ENCODE data around the gene ACAP2.

The ACAP2 gene

DNA sequence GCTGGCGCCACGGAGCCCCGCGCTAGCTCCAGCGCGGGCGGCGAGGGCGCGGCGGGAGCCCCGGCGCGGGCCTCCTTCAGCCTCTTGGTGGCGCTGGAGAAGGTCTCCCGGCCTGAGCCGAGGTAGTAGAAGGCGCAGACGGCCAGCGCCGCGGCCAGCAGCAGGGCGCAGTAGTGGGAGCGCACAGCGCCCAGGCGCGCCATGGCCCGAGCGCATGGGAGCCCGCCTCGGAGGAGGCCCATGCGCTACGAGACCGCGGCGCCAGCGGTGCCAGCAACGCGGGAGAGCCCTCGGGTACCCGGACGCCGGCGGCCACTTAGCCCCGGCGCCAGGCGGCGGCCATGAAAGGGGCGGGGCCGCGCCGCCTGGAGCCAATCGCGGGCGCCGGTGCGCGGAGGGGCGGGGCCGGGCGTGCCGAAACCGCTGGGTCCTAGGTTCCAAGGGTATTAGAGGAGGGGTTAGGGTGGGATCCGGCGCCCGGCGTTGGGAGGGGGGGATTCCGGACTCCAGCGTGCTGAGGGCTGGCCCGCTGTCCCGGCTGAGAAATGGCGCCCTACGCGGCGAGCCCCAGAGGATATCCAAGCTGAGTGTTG is 171.9 kb downstream of the ACAP2 start, which contains the start of gene XXYLT1:
Gene XXYLT1, minus strand, starts transcription at position 343 of the 593 bp plus-strand sequence. Its CDS starts 101 bp downstream, at position 242.
- in situ Hi-C loops (cut with HindIII; ENCODE audit: low pct_ligation_motif_present, low pct_unique_long_range_greater_than_20kb, low sequenced_read_pairs) = no loop called here
- DNase-seq = peak; percentile 76

DNA sequence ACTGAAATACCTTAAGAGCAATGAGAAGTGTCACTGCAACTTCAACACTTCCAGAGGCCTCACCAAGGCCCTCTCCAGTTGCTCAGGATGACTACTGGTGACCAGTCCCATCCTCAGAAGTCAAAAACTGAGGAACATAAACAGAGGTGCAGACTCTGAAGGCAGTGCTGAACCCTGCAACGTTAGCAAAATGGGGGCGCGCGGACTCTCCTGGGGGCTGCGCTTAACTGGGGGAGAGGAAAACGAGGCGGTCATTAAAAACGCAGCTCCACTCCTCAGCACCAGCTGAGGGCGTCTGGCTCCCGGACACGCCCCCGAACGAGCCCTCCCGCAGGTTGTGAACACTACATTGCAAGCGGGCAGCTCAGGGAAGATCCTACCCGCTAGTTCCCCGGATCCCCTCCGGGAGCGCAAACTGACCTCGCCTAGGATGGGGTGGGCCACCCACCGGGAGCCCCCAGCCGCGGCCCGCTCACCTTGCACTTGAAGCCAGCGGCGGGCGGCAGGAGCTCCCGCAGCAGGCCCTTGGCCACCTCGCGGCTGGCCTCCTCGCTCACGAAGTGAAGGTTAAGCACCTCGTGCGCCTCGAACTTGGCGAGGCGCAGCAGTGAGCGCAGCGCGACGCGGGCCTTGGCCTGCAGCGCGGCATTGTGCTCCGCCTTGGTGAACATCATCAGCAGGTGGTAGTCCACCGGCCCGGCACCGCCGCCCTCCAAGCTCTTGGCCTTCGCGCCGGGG is 172.6 kb downstream of the ACAP2 start:
- in situ Hi-C loops (cut with HindIII; ENCODE audit: low pct_ligation_motif_present, low pct_unique_long_range_greater_than_20kb, low sequenced_read_pairs) = no loop called here
- peak; percentile 40 for DNase-seq

DNA sequence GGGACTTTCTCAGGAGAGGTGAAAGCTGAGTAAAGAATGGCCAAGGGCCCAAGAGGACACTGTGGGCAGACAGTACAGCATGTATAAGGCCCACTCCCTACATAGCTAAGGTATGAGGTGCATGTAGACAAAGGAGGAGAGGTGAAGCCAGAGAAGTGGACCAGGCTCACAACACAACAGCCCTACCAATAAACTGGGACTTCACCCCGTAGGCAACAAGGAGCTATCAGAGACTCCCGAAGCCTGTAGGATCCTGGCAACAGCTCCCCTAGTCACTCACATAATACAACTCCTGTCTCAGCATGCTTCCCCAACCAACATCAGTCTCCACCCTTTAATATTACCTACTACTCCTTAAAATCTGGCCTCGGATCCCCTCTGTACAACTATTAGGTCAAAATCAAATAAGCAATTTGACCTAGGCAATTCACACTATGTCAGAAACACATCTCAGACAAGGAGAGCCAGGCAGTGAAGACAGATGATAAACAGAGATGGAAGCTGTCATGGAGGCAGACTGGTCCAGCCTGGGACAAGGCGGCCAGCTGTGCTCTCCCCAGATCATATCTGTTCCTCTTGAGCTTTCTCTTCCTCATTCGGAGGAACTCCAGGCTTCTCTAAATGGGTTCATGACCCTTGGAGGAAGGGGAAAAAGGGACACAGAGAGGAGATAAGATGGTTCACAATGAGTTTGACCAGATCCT is 173.3 kb downstream of the ACAP2 start:
- in situ Hi-C loops (cut with HindIII; ENCODE audit: low pct_ligation_motif_present, low pct_unique_long_range_greater_than_20kb, low sequenced_read_pairs) = no loop called here
- DNase-seq = no peak

DNA sequence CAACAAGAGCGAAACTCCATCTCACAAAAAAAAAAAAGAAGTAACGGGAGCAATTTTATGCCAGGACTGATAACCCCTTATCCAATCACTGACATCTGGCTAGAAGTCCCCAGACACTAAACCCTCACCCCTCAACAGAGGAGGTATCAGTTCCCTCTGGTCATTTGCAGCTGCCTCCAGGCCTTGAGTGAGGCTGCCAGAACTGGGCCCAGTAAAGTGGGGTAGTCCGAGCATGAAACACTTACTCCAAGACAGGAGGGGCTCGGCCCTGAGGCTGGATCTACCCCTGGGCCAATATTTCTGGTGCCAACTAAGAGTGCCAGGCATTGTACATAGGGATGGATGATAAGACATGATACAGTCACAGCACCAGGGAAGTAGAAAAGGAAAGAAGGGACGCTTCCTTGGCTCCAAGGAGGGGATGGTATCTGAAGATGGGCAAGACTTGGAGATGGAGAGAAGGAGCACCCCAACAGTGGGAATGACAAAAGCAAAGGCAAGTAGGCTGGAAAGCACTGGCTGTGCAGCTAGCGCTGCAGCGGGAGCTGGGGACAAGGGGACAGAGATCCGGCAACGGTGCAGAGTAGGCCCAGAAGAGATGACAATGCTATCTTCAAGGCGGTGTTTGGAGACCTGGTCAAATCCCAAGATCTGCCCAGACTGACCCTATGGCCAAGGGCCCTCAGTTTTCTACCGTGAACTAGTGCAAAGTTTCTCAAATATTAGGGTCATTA is 174.1 kb downstream of the ACAP2 start:
- no peak for DNase-seq
- in situ Hi-C loops (cut with HindIII; ENCODE audit: low pct_ligation_motif_present, low pct_unique_long_range_greater_than_20kb, low sequenced_read_pairs) = no loop called here

DNA sequence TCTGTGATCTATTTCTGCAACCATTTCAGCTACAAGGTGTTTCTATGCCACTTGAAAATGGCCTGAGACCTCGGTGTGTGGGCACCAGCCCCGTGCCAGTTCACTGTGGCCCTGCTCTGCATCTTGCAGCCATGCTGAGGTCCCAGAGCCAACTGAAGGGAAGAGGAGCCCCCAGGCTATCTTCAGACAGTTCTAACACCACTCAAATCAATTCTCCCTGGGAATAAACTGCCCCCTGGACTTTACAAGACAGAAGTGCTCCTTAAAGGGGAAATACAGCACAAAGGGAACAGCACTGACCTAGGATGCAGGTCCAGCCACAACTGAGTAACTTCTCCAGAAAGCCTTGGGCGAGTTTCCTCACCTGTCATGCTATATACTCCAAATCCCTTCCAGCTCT is 175.7 kb downstream of the ACAP2 start:
- no peak for DNase-seq
- in situ Hi-C loops (cut with HindIII; ENCODE audit: low pct_ligation_motif_present, low pct_unique_long_range_greater_than_20kb, low sequenced_read_pairs) = no loop called here

DNA sequence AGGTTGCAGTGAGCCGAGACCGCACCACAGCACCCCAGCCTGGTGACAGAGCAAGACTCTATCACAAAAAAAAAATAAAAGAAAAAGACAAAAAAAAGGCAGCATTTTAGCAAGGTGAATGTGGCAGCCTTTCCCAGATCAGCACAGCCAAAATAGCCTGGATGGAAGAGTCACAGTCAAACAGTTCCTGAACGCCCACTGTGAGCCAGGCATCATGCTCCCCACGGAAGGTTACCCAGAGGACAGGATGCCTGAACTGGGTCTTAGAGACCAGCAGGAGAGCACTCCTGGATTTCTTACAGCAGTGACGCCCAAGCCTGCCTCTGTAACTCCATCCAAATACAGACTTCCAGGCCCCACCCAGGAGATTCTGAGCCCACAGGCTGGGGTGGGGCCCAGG is 176.4 kb downstream of the ACAP2 start:
- in situ Hi-C loops (cut with HindIII; ENCODE audit: low pct_ligation_motif_present, low pct_unique_long_range_greater_than_20kb, low sequenced_read_pairs) = no loop called here
- no peak for DNase-seq

DNA sequence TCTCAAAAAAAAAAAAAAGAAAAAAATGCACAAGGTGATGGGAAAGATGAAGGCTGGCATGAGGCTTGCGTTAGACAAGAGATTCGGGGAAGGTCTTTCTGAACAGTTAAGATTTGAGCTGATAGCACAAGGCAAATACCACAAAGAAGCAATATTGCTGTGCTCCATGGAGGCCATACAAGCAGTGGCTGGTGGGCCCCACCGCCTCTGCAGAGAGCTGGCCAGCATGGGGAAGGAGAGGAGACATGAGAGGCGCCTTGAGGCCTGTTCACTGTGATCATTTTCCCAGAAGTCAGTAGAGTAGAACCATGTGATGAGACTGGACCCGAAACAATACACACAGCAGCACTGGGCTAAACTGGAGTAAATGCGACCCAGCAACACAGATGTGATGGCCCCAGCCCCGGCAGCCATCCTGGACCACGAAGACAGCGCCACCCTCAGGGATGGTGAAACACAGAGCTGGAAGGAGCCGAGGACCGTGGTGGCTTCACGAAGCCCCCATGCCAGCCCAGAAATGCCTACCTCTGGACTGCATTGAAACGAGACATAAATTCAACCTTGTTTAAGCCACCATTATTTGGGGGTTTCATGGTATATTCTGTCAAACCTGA is 177.3 kb downstream of the ACAP2 start:
- in situ Hi-C loops (cut with HindIII; ENCODE audit: low pct_ligation_motif_present, low pct_unique_long_range_greater_than_20kb, low sequenced_read_pairs) = no loop called here
- DNase-seq = no peak

DNA sequence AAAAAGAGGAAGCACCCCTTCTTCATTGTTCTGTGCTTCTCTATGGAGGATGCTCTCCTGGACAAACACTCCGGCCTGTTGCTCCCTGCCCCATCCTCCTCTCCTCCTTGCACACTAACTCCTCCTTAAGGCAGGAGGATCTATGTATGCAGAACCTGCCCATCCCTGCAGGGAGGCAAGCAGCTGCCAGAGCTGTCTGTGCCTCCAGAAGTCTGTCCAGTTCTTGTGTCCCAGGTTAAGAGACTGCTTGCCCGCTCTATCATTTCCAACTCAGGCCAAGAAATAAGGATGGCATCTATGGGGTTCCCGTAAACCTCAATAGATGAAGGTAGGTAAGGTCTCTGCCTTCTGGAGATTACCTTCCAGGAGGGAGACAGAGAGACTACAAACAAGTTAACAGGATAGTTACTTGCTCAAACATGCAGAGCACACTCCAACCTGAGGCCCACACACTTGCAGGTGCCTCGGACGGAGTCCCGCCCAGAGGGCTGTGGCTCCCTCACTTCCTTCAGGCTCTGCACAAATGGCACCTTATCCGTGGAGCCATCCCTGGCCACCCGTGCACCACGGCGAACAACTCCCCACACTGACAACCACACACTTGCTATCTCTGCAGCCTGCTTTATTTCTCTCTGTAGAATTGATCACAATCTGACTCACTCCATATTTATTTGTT is 178.8 kb downstream of the ACAP2 start:
- DNase-seq = no peak
- in situ Hi-C loops (cut with HindIII; ENCODE audit: low pct_ligation_motif_present, low pct_unique_long_range_greater_than_20kb, low sequenced_read_pairs) = no loop called here

DNA sequence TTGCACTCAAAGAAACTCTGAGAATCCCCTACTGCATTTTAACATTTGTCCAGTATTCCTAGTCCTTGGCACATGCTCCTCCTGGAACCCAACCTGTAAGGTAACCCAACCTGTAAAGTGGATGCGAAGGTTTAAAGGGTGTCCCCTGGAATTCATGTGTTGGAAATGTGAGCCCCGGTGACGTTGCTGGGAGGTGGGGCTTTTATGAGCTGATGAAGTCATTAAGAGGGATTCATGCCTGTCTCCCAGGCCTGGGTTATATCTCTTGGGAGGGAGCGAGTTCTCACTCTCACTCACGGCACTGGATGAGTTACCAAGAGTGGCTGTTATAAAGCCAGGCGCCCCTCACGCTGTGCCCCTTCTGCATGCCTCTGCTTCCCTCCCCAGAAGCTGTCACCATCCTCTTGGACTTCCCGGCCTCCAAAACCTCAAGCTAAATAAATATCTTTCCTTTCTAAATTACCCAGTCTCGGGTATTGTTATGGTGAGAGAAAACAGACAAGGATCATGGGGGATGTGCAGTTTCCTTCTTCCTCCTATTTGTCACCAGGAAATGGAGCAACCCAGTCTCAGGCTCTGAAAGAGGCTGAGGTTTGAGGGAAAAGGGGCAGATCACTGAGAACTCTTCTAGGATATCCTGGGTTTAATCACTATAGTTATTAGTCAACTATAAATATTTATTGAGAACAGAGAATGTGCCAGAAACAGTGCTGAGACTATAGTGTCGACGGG is 179.5 kb downstream of the ACAP2 start:
- in situ Hi-C loops (cut with HindIII; ENCODE audit: low pct_ligation_motif_present, low pct_unique_long_range_greater_than_20kb, low sequenced_read_pairs) = no loop called here
- no peak for DNase-seq

DNA sequence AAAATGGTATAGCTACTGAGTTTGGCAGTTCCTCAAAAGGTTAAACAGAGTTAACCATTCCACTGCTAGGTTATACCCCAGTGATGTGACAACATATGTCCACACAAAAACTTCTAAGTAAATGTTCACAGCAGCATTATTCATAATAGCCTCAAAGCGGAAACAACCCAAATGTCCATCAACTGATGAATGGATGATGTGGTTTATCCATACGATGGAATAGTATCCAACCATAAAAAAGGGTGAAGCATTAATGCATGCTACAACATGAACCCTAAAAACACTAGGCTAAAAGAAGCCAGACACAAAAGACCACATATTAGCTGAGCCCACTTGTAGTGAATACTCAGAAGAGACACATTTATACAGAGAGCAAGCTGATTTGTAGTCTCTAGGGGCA is 180.9 kb downstream of the ACAP2 start:
- no peak for DNase-seq

DNA sequence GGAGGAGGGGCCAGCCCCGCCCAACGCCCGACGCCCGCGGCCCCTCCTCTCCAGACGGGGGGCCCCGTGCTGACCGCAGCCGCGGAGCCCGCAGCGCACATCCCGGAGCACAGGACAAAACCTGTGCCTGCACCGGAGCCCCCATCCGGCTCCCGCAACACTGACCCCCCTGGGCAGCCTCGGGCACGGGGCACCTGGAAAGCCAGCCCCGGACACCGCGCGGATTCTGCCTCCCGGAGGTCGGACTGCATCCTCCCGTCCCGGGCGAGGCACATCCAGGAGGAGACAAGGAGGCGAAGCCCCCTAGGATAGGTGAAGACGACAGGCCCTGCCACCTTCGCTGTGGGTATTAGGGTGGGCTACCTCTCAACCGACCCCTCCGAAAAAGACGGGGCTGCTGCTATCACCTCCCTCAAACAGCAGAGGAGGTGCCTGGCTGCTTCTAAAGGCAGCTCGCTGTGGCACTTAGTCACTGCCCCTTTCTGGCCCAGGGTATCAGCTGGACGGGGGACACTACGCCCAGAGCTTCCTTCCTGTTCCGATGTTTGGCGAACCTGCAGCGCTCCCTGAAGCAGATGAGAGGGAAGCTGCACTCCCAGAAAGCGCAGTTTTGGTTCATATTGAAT is 182.4 kb downstream of the ACAP2 start:
- in situ Hi-C loops (cut with HindIII; ENCODE audit: low pct_ligation_motif_present, low pct_unique_long_range_greater_than_20kb, low sequenced_read_pairs) = no loop called here
- DNase-seq = no peak

More for the DNA sequence above, 180.9 kb downstream of the ACAP2 start:
- in situ Hi-C loops (cut with HindIII; ENCODE audit: low pct_ligation_motif_present, low pct_unique_long_range_greater_than_20kb, low sequenced_read_pairs) = no loop called here

DNA sequence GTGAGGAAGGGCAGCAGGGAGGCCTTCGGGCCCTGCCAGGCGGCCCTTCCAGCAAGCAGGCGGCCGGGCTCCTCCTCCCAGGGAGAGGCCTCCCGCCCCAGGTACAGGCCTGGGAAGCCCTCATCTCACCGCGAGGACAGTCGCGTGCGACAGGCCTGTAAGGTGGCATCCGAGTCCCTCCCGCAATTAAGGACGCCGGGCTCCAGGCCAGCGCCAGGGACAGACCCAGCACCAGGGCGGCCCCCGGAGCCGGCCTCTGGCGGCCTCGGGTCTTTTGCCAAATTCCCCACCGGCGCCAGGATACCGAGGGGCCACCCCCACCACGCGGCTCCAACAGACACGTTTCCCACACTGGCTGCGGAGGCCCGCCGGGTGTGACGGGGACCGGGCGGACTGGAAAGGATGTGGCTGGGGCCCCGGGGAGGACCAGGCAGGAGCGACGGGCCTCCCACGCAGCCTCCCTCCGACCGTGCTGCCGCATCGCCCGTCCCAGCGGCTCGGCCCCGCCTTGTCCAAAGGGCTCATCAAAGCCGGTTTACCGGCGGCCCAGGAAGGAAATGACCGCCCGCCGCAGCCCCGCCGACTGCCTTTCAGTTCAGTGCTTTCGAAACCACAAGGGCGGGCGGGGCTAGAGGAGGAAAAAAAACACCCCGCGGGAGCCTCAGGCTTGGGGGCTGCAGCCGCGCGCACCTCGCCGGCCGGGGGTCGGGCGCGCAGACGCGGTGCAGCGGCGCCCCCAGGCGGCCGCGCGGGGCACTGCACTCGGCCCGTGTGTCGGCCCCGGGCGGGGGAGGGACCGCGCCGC is 183.1 kb downstream of the ACAP2 start:
- in situ Hi-C loops (cut with HindIII; ENCODE audit: low pct_ligation_motif_present, low pct_unique_long_range_greater_than_20kb, low sequenced_read_pairs) = no loop called here
- DNase-seq = peak; percentile 83

DNA sequence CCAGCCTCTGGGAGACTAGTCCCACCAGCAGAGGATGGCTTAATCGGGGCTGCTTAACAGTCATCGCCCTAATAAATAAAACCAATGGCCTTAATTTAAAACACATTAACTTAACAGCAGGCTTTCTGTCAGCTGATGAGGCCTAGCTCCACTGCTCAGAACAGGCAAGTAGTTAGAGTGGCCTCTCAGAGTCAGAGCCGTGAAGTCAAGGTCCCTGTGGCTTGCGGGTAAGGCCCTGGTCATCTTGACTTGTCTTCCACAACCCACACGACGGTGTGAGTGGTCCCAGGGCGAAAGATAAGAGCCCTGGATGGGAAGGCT is 183.7 kb downstream of the ACAP2 start:
- in situ Hi-C loops (cut with HindIII; ENCODE audit: low pct_ligation_motif_present, low pct_unique_long_range_greater_than_20kb, low sequenced_read_pairs) = no loop called here
- no peak for DNase-seq

DNA sequence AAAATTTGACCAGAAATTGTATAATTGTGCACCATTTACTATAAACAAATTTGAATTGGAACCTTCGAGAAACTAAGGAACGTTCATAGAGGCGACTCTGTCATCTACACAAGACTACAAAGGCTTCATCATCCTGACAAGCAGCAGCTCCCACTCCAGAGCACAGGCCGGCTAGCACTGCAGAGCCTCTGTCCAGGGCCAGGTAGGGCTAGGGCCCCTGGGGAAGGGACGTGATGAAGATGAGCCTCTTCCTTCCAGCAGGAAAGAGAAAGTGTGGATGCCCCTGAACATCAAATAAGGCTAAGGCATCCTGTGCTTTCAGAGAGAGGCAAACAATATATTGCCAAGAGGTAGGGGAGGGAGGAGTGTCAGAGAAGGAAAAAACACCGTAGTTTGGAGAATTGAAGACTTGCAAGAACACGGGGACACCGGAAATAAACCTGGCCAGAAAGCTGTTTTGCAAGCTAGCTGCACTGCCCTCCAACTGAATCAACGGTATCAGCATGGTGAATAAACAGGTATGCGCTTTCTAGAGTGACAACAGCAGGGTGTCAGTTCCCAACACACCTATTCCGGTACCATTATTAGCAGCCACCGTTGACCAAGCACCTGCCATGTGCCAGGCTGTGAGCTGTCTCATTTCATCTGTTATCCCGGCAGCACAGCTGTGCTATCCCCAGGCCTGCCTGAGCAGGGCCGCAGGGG is 184.2 kb downstream of the ACAP2 start:
- no peak for DNase-seq
- in situ Hi-C loops (cut with HindIII; ENCODE audit: low pct_ligation_motif_present, low pct_unique_long_range_greater_than_20kb, low sequenced_read_pairs) = no loop called here

DNA sequence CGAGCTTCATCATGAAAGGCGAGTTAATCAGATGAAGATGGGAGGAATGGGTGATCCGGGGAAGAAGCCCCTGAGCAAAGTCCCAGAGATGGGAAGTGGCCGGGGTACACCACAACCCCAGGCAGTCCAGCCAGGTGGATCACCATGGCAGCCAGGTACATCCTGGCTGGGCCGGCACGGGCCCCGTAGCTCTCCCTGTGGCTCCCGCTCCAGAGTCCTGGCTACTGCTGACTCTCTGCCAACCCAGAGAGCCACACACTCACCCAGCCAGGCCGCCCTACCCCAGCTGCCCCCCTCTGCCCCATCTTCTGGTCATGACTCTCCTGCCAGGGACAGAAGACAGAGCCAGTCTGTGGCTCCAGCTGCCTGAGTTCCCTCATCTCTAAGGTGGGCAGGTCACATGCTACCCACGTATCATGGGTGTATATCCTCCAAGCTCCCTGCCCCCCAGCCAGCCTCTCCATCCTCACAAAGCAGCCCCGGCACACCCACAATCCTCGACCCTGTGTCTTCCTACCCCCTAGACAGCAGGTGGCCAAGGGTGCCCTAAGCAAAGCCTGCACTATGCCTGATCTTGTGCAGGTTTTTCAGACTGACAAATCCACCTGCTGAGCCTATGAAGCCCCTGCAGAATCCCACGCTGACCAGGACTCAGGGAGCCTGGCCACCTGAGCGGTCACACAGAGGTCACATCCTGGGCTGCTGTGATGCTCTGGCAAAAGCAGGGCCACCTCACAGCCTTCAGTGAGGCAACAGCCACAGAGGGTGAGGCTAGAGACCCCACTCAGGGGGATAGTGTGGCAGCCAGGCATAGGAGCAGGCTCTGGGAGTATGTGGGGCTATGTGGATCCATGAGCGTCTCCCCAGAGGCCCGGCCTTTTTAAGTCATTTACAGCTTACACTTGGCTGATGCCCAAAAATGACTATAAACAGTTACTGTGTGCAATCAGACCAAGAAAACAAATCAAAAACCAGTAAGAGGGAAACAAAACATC is 185.1 kb downstream of the ACAP2 start:
- in situ Hi-C loops (cut with HindIII; ENCODE audit: low pct_ligation_motif_present, low pct_unique_long_range_greater_than_20kb, low sequenced_read_pairs) = no loop called here

More for the DNA sequence above, 185.1 kb downstream of the ACAP2 start:
- DNase-seq = no peak
